ENCODE results near the gene FAAP100.

The FAAP100 gene

DNA sequence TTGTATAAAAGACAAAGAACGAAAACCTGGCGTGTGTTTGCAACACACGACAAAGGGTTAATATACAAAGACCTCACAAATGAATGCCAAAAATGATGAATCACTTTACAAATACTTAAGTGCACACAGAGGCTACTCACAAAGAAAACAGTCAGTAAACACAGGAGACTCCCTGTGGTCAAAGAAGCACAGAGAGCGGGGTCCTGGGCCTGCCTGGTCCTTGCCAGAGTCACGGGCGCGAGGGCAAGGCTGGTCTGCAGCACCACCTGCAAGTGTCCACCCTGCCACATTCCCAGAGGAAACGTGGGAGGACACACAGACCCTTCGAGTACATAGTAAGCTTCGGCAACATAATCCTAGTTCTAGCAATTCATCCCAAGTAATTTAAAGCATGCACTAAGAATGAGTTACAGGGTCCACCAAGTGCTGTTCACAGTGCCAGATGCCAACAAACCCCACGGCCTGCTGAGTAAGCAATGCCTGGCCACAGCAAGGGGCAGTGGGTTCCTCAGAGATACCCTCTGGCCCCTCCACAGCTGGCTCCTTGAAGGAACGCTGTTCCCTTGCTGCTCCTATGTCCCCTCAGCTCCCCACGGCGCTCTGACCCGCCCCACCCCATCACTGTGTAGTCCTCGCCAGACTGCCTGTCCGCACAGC lies 24.6 kb upstream of the FAAP100 start:
- DNase-seq: no peak

DNA sequence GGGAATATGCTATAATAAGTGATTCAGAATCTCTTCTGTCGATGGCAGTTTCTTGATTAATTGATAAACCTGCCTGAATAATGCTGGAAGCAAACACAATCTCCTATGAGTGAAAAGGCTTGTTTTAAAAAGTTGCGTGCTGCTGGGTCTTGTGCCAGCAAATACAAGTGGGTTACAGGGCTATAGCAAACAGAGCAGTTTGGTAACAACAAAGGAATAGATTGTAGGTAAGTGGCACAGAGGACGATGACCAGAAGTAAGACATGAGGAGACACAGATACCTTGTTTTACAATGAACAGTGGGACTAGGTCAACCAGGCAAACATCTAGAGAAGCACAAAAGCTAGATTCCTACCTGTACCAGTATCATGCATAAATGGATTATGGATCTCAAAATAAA lies 23.7 kb upstream of the FAAP100 start:
- no peak for DNase-seq

- DNase-seq: no peak
Observed at GRCh38 chr17:81574643-81574956, 22.4 kb upstream of the FAAP100 start.

GRCh38 chr17:81573794-81574642 lies 21.9 kb upstream of the FAAP100 start:
- DNase-seq: no peak

GRCh38 chr17:81572563-81573168 lies 20.5 kb upstream of the FAAP100 start:
- DNase-seq: no peak

- no peak for DNase-seq
Observed at GRCh38 chr17:81570964-81571363, 18.8 kb upstream of the FAAP100 start.

DNA sequence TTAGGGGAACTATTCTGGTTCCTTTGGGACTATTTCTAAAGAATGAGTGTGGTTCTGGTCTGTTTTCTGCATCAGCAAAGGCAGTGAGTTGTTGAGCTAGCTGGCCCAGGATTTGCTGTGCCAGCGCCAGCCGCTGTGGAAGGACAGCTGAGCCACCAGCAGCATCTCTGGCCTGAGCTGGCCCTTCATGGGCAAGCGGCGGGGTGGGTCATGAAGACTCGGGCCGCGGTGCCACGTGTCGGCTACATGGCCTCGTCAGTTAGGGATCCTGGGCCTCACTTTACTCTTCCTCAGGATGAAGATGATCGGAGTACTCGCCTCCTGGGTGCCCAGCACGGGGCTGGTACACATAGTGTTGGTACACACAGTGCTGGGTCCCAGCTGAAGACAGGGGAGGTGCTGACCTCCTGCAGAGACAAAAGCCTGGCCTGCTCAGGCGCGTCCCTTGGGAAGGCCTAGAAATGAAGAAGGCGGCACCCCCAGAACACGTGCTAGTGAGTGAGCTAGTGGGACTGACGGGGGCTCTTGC lies 17.9 kb upstream of the FAAP100 start:
- no peak for DNase-seq

- DNase-seq: no peak
Observed at GRCh38 chr17:81568416-81568815, 16.3 kb upstream of the FAAP100 start.

DNA sequence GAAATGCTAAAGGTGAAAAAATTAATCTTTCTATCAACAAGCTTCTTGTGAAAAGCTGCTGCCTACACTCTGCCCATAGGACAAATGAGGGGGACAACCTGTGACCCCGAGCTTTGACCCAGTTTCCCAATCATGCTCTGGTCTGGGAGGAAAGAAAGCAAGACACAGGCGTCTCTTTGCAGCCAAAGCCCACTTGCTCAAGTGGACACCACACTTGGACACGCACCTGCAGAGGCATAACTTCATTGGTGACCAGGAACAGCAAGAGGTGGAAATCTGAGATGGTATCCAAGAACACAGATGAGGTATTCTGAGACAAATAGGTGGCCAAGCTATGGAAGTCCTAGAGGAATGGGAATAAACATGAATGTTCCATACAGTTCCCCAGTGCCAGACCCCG lies 15.0 kb upstream of the FAAP100 start:
- no peak for DNase-seq

- DNase-seq: no peak
Observed at GRCh38 chr17:81566461-81567126, 14.4 kb upstream of the FAAP100 start.

- DNase-seq: no peak
Observed at GRCh38 chr17:81565231-81565630, 13.1 kb upstream of the FAAP100 start.

- no peak for DNase-seq
Observed at GRCh38 chr17:81564778-81565177, 12.6 kb upstream of the FAAP100 start.

DNA sequence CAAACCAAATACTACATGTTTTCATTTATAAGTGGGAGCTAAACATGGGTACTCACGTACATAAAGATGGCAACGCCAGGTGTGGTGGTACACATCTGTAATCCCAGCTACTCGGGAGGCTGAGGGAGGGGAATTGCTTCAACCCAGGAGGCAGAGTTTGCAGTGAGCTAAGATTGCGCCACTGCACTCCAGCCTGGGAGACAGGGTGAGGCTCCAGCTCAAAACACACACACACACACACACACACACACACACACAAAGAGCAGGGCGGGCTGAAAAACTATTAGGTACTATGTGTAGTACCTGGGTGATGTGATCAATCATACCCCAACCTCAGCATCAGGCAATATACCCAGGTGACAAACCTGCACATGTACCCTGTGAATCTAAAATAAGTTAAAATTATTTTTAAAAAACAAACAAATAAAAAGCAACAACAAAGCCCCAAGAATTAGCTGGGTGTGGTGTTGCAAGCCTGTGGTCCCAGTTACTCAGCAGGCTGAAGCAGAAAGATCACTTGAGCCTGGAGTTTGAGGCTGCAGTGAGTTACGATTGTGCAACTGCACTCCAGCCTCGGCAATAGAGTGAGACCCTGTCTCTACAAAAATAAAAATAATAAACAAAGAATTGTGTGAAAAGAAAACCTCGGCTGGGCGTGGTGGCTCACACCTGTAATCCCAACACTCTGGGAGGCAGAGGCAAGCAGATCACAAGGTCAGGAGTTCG lies 11.9 kb upstream of the FAAP100 start:
- no peak for DNase-seq

DNA sequence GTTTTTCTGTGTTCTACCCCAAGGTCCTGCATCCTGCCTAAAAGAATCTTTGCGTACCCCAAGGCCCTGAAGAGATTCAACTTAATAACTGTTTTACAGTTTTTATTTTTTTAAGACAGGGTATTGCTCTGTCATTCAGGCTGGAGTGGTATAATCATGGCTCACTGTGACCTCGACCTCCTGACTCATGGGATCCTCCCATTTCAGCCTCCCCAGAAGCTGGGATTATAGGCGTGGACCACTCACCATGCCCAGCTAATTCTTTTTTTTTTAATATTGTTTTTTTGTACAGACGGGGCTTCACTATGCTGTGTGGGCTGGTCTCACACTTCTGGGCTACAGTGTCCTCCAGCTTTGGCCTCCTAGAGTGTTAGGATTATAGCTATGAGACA lies 9.3 kb upstream of the FAAP100 start:
- DNase-seq: no peak

- DNase-seq: no peak
Observed at GRCh38 chr17:81558941-81559806, 7.0 kb upstream of the FAAP100 start.

GRCh38 chr17:81558115-81558468 lies 5.9 kb upstream of the FAAP100 start:
- DNase-seq: no peak

DNA sequence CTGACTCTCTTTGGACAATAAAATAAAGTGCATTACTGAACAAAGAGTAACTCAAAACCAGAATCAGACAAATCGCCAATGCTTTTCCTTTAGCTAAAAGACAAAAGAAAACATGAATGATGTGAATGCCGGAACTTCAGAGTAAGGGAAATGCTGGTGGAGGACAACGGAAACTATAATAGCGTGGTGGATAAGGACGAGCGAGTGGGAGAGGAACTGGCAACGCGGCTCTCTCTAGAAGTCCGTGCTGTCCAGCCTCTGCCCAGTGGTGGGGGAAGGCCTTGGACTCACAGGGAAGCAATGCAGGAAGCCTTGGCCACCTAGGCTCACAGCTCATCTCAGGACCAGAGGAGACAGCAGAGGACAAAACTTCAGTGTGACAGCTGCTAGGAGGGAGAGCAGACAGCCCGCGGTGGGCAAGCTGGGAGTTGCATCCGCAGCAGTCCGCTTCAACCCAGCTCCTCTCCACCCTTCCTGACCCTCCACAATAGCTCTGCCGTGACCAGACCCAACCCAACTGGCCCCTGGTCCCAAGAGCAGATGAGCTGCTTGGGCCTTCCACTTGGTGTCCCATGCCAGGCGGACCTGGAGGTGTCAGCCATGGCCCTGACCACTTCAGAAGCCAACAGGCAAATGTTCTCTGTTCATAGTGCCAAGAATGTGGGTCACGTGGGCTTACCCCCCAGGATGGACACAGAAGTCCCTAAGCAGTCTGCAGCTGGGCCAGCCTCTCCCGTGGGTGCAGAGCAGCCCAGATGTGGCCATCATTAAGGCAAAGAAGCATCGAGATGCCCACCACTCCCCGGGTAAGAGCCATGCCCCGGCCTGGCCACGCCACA lies 5.3 kb upstream of the FAAP100 start:
- no peak for DNase-seq

DNA sequence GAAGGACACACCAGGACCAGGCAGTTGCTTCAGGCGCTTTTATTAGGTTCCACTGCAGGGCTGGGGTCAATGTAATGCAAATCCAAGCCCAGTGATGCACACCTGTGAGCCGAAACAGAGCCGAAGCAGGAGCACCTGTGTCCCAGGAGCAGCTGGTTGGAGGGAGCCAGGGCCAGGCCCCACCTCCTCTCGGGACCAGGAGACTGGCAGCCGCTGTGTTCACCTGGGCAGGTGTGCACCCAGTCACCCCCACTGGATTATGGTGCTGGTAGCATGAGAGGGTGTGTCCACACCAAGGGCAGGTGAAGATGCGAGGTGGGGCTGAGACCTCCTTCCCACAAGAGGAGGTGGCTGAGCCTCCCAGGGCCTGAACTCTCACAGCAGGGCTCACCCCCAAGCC lies 4.7 kb upstream of the FAAP100 start:
- DNase-seq: no peak

GRCh38 chr17:81556175-81556691 lies 4.1 kb upstream of the FAAP100 start:
- no peak for DNase-seq

DNA sequence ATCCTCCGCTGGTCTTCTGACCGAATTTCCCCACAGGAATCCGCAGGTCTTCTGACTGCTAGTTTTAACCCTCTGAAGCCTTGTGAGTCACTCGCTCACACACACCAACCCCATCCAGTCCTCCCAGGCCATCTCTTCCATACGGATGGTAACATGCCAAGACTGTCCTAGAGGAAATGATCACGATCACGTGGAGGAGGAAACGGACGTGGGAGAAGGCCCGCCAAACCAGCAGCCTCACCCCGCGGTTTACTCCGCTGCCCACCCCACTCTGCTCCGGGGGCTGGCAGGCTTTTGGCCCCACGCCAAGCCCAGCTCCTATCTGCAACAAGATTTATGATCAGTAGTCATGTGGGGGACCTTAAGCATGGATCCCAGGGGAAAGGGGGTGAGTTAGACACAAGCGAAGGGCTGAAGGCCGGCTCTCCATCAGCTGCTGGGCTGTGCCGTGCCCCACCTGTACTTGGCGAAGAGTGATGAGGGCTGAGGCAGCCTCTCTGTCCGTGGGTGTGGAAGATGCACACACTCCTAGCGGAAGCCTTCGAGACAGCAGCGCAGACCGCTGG lies 1.5 kb upstream of the FAAP100 start:
- no peak for DNase-seq

Data from activated CD4-positive, alpha-beta T cell treated with anti-CD3 and anti-CD28 coated beads for 4 hours (primary cell).